Type B pancreatic cell (in vitro differentiated cells): ENCODE data around the gene TRAPPC10. TPM values are rescaled to one million over a fixed set of nuclear protein-coding genes. Genes with fewer than 3 reads are reported as not detected.
A peak's percentile ranks its signal among the peaks of the same experiment; 100 is the strongest.

Experiments used
- DNase-seq: peaks from one replicate; pipeline ENCODE4 v3.0.0; 2021; ENCODE audit warnings: mixed read lengths; ENCODE audit not compliant: unreplicated experiment; ENCODE audit errors: extremely low spot score
- H3K27ac Mint-ChIP-seq: 2 replicates; pipeline ENCODE4 v1.8.0; 2021; ENCODE audit warnings: mild to moderate bottlenecking, mixed read lengths
- H3K27me3 Mint-ChIP-seq: 2 replicates; pipeline ENCODE4 v1.8.0; 2021; ENCODE audit warnings: mixed read lengths
- H3K36me3 Mint-ChIP-seq: 2 replicates; pipeline ENCODE4 v1.8.0; 2021; ENCODE audit warnings: mixed read lengths
- H3K4me1 Mint-ChIP-seq: one replicate; pipeline ENCODE4 v1.8.0; 2021; ENCODE audit warnings: mixed read lengths; ENCODE audit not compliant: unreplicated experiment
- H3K4me3 Mint-ChIP-seq: 2 replicates; pipeline ENCODE4 v1.8.0; 2021; ENCODE audit warnings: mild to moderate bottlenecking, mixed read lengths
- H3K9me3 Mint-ChIP-seq: 2 replicates; pipeline ENCODE4 v1.8.0; 2021; ENCODE audit warnings: mixed read lengths
- CTCF ChIP-seq: fragments of 200-600 bp; sonication (generic); conservative IDR thresholded peaks from 2 replicates; pipeline ENCODE4 v1.5.0; 2021; ENCODE audit warnings: antibody characterized with exemption, mild to moderate bottlenecking
- total RNA-seq: library from RNA; stranded (reverse); gene quantifications from 2 replicates; pipeline ENCODE4 v1.2.1, GENCODE V29; 2021; ENCODE audit warnings: low replicate concordance

Gene TRAPPC10
- total RNA-seq, 1 donor from 2014 or later = 33.7 TPM

GRCh38 chr21:44062380-44062779 lies 50.3 kb downstream of the TRAPPC10 start:
- Mint-ChIP-seq H3K4me1 (peaks cover 4% of the 10 kb centered on the region), H3K27me3 (no peaks in the 10 kb centered on the region), H3K9me3 (no peaks in the 10 kb centered on the region), H3K4me3 (no peak overlapping the region), H3K27ac (no peak overlapping the region), H3K36me3 (peaks cover 13% of the 10 kb centered on the region)
- no peak for DNase-seq
- TF ChIP-seq CTCF = no peak

- Mint-ChIP-seq H3K4me3 (no peak overlapping the region), H3K4me1 (peaks cover 6% of the 10 kb centered on the region), H3K36me3 (peaks cover 12% of the 10 kb centered on the region), H3K27me3 (no peaks in the 10 kb centered on the region), H3K9me3 (no peaks in the 10 kb centered on the region), H3K27ac (no peak overlapping the region)
- TF ChIP-seq CTCF = no peak
- no peak for DNase-seq
Observed at GRCh38 chr21:44063151-44063912, 51.2 kb downstream of the TRAPPC10 start.

GRCh38 chr21:44064852-44065403 lies 52.8 kb downstream of the TRAPPC10 start:
- H3K27ac Mint-ChIP-seq = peak overlapping the region; percentile 2

GRCh38 chr21:44065428-44065827 lies 53.3 kb downstream of the TRAPPC10 start:
- TF ChIP-seq CTCF = no peak
- DNase-seq = no peak
- no peak overlapping the region for H3K27ac Mint-ChIP-seq
- no peaks in the 10 kb centered on the region for H3K9me3 Mint-ChIP-seq
- H3K4me1 Mint-ChIP-seq = peaks cover 6% of the 10 kb centered on the region
- no peaks in the 10 kb centered on the region for H3K27me3 Mint-ChIP-seq
- H3K4me3 Mint-ChIP-seq = no peak overlapping the region
- peaks cover 8% of the 10 kb centered on the region for H3K36me3 Mint-ChIP-seq

More at GRCh38 chr21:44064852-44065403, 52.8 kb downstream of the TRAPPC10 start:
- TF ChIP-seq CTCF = no peak
- Mint-ChIP-seq H3K36me3 (peaks cover 8% of the 10 kb centered on the region), H3K4me3 (no peak overlapping the region), H3K4me1 (peaks cover 6% of the 10 kb centered on the region), H3K9me3 (no peaks in the 10 kb centered on the region), H3K27me3 (no peaks in the 10 kb centered on the region)
- DNase-seq = no peak

- DNase-seq = no peak
- no peak overlapping the region for H3K4me3 Mint-ChIP-seq
- no peaks in the 10 kb centered on the region for H3K27me3 Mint-ChIP-seq
- no peaks in the 10 kb centered on the region for H3K9me3 Mint-ChIP-seq
- no peak overlapping the region for H3K27ac Mint-ChIP-seq
- no peak for TF ChIP-seq CTCF
- H3K4me1 Mint-ChIP-seq = peaks cover 6% of the 10 kb centered on the region
- peaks cover 8% of the 10 kb centered on the region for H3K36me3 Mint-ChIP-seq
Observed at GRCh38 chr21:44066116-44066515, 54.0 kb downstream of the TRAPPC10 start.
